ENCODE results near the gene ATAD3C.

DNA sequence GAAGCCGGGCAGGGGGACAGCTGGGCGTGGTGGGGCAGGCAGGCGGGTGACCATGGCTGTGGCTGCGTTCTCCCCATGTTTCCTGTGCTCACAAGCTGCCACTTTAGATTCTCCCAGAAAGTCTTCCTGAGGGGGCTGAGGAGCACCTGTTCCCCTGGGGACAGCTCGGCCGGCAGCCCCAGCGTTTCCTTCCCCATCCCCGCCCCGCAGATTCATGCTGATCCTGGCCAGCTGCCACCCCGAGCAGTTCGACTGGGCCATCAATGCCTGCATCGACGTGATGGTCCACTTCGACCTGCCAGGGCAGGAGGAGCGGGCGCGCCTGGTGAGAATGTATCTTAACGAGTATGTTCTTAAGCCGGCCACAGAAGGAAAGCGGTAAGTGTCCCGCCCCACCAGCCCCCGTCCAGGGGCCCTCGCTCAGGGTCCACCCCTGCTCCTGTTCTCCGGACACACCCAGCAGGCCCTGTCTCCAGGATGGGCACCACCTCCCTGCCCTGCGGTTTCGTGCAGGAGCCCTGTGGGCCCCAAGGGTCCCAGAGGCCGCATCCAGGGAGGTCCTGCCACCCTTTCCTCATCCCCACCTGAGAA lies 11.1 kb downstream of the ATAD3C start:
- TF ChIP-seq EZH2 (IDR thresholded peaks at IDR 0.05; ENCODE audit: insufficient read depth, poor library complexity, severe bottlenecking) (no peak), EZH2phosphoT487 (IDR thresholded peaks at IDR 0.05; ENCODE audit: insufficient read depth, low read depth) (no peak)

Measured in GM23248 (cell line).